ENCODE measurements around the gene BYSL. TPM values are rescaled to one million over a fixed set of nuclear protein-coding genes. Genes with fewer than 3 reads are reported as not detected.

Gene BYSL
- total RNA-seq, 4 donors from 2014 or later: 6.8 to 15.7 (median 10.4) TPM

GRCh38 chr6:41929924-41930323, 8.6 kb downstream of the BYSL start:
- Histone ChIP-seq H3K36me3 (peaks cover 86% of the 10 kb centered on the region), H3K4me1 (no peaks in the 10 kb centered on the region), H3K27me3 (no peaks in the 10 kb centered on the region), H3K4me3 (no peak overlapping the region), H3K9me3 (no peaks in the 10 kb centered on the region), H3K27ac (no peak overlapping the region)
- WGBS: 86% methylated on average over 2 of the region's 6 CpGs
- TF ChIP-seq EP300 (IDR thresholded peaks at IDR 0.05) (no peak), CTCF (IDR thresholded peaks at IDR 0.05) (no peak), POLR2AphosphoS5 (IDR thresholded peaks at IDR 0.05) (no peak), POLR2A (IDR thresholded peaks at IDR 0.05) (no peak)
- DNase-seq (ENCODE audit: low spot score in 2 of 2): no peak

- H3K36me3 ChIP-seq: peaks cover 89% of the 10 kb centered on the region
- H3K27ac ChIP-seq: no peak overlapping the region
- no peak for TF ChIP-seq POLR2AphosphoS5 (IDR thresholded peaks at IDR 0.05)
- TF ChIP-seq CTCF (IDR thresholded peaks at IDR 0.05): no peak
- TF ChIP-seq EP300 (IDR thresholded peaks at IDR 0.05): no peak
- no peak for DNase-seq (ENCODE audit: low spot score in 2 of 2)
- H3K4me1 ChIP-seq: peaks cover 11% of the 10 kb centered on the region
- H3K9me3 ChIP-seq: no peaks in the 10 kb centered on the region
- H3K4me3 ChIP-seq: no peak overlapping the region
- no peaks in the 10 kb centered on the region for H3K27me3 ChIP-seq
- WGBS: 42% methylated on average over 2 of the region's 2 CpGs
Observed at GRCh38 chr6:41931792-41932191, 10.5 kb downstream of the BYSL start.

GRCh38 chr6:41932378-41932777, 11.1 kb downstream of the BYSL start:
- H3K36me3 ChIP-seq: peaks cover 85% of the 10 kb centered on the region
- H3K4me1 ChIP-seq: peaks cover 15% of the 10 kb centered on the region
- 93% methylated on average over 15 of the region's 15 CpGs for WGBS
- no peaks in the 10 kb centered on the region for H3K9me3 ChIP-seq
- no peak overlapping the region for H3K4me3 ChIP-seq
- H3K27me3 ChIP-seq: no peaks in the 10 kb centered on the region
- TF ChIP-seq CTCF (IDR thresholded peaks at IDR 0.05) (no peak), POLR2AphosphoS5 (IDR thresholded peaks at IDR 0.05) (no peak), POLR2A (IDR thresholded peaks at IDR 0.05) (no peak), EP300 (IDR thresholded peaks at IDR 0.05) (no peak)
- DNase-seq (ENCODE audit: low spot score in 2 of 2): no peak
- no peak overlapping the region for H3K27ac ChIP-seq

- H3K27me3 ChIP-seq: no peaks in the 10 kb centered on the region
- peaks cover 37% of the 10 kb centered on the region for H3K4me1 ChIP-seq
- TF ChIP-seq CTCF (IDR thresholded peaks at IDR 0.05) (no peak), POLR2AphosphoS5 (IDR thresholded peaks at IDR 0.05) (no peak), POLR2A (IDR thresholded peaks at IDR 0.05) (no peak), EP300 (IDR thresholded peaks at IDR 0.05) (no peak)
- 74% methylated on average over 7 of the region's 7 CpGs for WGBS
- H3K4me3 ChIP-seq: no peak overlapping the region
- DNase-seq (ENCODE audit: low spot score in 2 of 2): no peak
- H3K9me3 ChIP-seq: no peaks in the 10 kb centered on the region
- H3K36me3 ChIP-seq: peaks cover 64% of the 10 kb centered on the region
- no peak overlapping the region for H3K27ac ChIP-seq
Observed at GRCh38 chr6:41934278-41935192, 13.2 kb downstream of the BYSL start.

- 60% methylated on average over 1 of the region's 1 CpG for WGBS
- peaks cover 58% of the 10 kb centered on the region for H3K36me3 ChIP-seq
- H3K27me3 ChIP-seq: no peaks in the 10 kb centered on the region
- no peak for DNase-seq (ENCODE audit: low spot score in 2 of 2)
- no peak overlapping the region for H3K27ac ChIP-seq
- no peaks in the 10 kb centered on the region for H3K9me3 ChIP-seq
- H3K4me3 ChIP-seq: no peak overlapping the region
- TF ChIP-seq EP300 (IDR thresholded peaks at IDR 0.05) (no peak), POLR2AphosphoS5 (IDR thresholded peaks at IDR 0.05) (no peak), CTCF (IDR thresholded peaks at IDR 0.05) (no peak), POLR2A (IDR thresholded peaks at IDR 0.05) (no peak)
- peaks cover 43% of the 10 kb centered on the region for H3K4me1 ChIP-seq
Observed at GRCh38 chr6:41935193-41935574, 13.9 kb downstream of the BYSL start.
